Ovary (tissue), 3 donors: Measurements from ENCODE around the gene CREB3L4.
"Not testable (repeated sequence)": the region's sequence is repeated elsewhere in the genome, so short reads cannot be mapped to it uniquely, and the experiment has no call there.

Experiments
- POLR2A ChIP-seq: fragments of 450-650 bp; IDR thresholded peaks from one replicate; pipeline ENCODE4 v1.6.1; 2017; ENCODE audit warnings: antibody characterized with exemption, mild to moderate bottlenecking, moderate library complexity
- TF ChIP-seq, protein P1 (sequence below), 3 donors: fragments of 450-650 bp in 2 of 3; fragments of 200-600 bp in 1 of 3; IDR thresholded peaks; one replicate each; pipeline versions ENCODE4 v1.5.1 to v1.8.0; 2016 to 2022; ENCODE audit warnings: antibody characterized with exemption in 3 of 3, mild to moderate bottlenecking in 1 of 3
- donor health status: DM: no; HTN: no; CAD: no.

DNA sequence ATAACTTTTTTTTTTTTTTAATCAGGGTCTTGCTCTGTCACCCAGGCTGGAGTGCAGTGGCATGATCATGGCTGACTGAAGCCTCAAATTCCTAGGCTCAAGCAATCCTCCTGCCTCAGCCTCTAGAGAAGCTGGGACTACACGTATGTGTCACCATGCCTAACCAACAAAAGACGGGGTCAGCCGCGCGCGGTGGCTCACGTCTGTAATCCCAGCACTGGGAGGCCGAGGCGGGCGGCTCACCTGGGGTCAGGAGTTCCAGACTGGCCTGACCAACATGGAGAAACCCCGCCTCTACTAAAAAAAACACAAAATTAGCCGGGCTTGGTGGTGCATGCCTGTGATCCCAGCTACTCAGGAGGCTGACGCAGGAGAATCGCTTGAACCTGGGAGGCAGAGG lies 44.8 kb downstream of the CREB3L4 start:
- TF ChIP-seq, protein P1, sequence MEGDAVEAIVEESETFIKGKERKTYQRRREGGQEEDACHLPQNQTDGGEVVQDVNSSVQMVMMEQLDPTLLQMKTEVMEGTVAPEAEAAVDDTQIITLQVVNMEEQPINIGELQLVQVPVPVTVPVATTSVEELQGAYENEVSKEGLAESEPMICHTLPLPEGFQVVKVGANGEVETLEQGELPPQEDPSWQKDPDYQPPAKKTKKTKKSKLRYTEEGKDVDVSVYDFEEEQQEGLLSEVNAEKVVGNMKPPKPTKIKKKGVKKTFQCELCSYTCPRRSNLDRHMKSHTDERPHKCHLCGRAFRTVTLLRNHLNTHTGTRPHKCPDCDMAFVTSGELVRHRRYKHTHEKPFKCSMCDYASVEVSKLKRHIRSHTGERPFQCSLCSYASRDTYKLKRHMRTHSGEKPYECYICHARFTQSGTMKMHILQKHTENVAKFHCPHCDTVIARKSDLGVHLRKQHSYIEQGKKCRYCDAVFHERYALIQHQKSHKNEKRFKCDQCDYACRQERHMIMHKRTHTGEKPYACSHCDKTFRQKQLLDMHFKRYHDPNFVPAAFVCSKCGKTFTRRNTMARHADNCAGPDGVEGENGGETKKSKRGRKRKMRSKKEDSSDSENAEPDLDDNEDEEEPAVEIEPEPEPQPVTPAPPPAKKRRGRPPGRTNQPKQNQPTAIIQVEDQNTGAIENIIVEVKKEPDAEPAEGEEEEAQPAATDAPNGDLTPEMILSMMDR (IDR thresholded peaks at IDR 0.05), result not testable (repeated sequence)
- not testable (repeated sequence) for TF ChIP-seq POLR2A
